ENCODE results near the gene METTL26.

DNA sequence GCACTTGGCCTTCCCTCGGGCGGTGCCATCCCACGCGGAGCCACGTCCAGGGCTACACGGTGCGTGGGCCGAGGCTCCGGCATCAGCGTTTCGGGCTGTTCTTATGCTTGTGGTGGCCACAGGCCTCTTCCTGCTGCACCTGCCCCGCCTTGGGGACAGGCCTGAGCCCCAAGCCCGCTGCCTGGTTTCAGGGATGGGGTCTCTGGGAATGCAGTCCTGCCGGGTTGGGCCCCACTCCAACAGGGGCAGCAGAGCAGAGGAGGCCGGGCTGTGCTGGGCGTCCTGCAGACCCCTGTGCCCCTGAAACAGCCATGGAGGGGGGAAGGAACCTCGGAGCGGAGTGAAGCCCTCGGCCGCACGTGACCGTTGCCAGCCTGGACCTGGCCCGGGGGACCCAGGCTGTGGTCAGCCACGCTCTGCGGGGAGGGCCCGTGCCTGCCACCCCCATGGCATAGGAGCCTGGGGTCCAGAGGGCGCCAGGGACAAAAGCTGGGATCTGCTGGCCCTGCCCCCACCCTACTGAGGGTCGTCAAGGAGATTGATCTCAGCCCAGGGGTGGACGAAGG lies 5.8 kb downstream of the METTL26 start:
- TF ChIP-seq POLR2AphosphoS5 (IDR thresholded peaks at IDR 0.05; ENCODE audit: control insufficient read depth, insufficient read depth, low read depth, low read length) (no peak), SMARCE1 (IDR thresholded peaks at IDR 0.05) (no peak), SPI1 (IDR thresholded peaks at IDR 0.05; ENCODE audit: borderline replicate concordance, low read depth, low read length) (no peak), FOXK2 (conservative IDR thresholded peaks at IDR 0.05 in 1 of 2, IDR thresholded peaks at IDR 0.05 in 1 of 2; ENCODE audit: low read depth in 2 of 2) (no peak), POLR2H (tag; IDR thresholded peaks at IDR 0.05; ENCODE audit: low read depth) (no peak), JUN (IDR thresholded peaks at IDR 0.05; ENCODE audit: borderline replicate concordance, low read depth, low read length) (no peak), JUN (CRISPR knock-in tag; IDR thresholded peaks at IDR 0.05; ENCODE audit: borderline replicate concordance) (no peak), ZSCAN29 (IDR thresholded peaks at IDR 0.05) (no peak), JUND (IDR thresholded peaks at IDR 0.05; ENCODE audit: borderline replicate concordance, low read depth, low read length) (no peak), JUND (tag; IDR thresholded peaks at IDR 0.05; ENCODE audit: borderline replicate concordance, low read depth, low read length) (no peak)
- TF ChIP-seq, protein P1, sequence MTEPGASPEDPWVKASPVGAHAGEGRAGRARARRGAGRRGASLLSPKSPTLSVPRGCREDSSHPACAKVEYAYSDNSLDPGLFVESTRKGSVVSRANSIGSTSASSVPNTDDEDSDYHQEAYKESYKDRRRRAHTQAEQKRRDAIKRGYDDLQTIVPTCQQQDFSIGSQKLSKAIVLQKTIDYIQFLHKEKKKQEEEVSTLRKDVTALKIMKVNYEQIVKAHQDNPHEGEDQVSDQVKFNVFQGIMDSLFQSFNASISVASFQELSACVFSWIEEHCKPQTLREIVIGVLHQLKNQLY (CRISPR knock-in tag; conservative IDR thresholded peaks at IDR 0.05), result no peak
- TF ChIP-seq, protein P2, sequence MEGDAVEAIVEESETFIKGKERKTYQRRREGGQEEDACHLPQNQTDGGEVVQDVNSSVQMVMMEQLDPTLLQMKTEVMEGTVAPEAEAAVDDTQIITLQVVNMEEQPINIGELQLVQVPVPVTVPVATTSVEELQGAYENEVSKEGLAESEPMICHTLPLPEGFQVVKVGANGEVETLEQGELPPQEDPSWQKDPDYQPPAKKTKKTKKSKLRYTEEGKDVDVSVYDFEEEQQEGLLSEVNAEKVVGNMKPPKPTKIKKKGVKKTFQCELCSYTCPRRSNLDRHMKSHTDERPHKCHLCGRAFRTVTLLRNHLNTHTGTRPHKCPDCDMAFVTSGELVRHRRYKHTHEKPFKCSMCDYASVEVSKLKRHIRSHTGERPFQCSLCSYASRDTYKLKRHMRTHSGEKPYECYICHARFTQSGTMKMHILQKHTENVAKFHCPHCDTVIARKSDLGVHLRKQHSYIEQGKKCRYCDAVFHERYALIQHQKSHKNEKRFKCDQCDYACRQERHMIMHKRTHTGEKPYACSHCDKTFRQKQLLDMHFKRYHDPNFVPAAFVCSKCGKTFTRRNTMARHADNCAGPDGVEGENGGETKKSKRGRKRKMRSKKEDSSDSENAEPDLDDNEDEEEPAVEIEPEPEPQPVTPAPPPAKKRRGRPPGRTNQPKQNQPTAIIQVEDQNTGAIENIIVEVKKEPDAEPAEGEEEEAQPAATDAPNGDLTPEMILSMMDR (IDR thresholded peaks at IDR 0.05 in 2 of 3, conservative IDR thresholded peaks at IDR 0.05 in 1 of 3; ENCODE audit: insufficient read depth in 2 of 3, low read depth in 1 of 3, low read length in 3 of 3), result no peak
- TF ChIP-seq, protein P3, sequence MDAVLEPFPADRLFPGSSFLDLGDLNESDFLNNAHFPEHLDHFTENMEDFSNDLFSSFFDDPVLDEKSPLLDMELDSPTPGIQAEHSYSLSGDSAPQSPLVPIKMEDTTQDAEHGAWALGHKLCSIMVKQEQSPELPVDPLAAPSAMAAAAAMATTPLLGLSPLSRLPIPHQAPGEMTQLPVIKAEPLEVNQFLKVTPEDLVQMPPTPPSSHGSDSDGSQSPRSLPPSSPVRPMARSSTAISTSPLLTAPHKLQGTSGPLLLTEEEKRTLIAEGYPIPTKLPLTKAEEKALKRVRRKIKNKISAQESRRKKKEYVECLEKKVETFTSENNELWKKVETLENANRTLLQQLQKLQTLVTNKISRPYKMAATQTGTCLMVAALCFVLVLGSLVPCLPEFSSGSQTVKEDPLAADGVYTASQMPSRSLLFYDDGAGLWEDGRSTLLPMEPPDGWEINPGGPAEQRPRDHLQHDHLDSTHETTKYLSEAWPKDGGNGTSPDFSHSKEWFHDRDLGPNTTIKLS (IDR thresholded peaks at IDR 0.05; ENCODE audit: borderline replicate concordance, low read depth), result no peak
